NB4 (cell line): Measurements from ENCODE around the gene KRTCAP2.

Source experiments
- CTCF ChIP-seq: IDR thresholded peaks from one replicate; pipeline ENCODE4 v1.5.1; 2012; ENCODE audit warnings: low read depth, low read length
- MAX ChIP-seq: IDR thresholded peaks from 2 replicates; pipeline ENCODE4 v1.6.1; 2011; ENCODE audit warnings: low read depth, low read length

GRCh38 chr1:155177192-155177917 lies 4.3 kb upstream of the KRTCAP2 start:
- TF ChIP-seq MAX: no peak
- no peak for TF ChIP-seq CTCF
